ENCODE measurements around the gene ZNF180.

DNA sequence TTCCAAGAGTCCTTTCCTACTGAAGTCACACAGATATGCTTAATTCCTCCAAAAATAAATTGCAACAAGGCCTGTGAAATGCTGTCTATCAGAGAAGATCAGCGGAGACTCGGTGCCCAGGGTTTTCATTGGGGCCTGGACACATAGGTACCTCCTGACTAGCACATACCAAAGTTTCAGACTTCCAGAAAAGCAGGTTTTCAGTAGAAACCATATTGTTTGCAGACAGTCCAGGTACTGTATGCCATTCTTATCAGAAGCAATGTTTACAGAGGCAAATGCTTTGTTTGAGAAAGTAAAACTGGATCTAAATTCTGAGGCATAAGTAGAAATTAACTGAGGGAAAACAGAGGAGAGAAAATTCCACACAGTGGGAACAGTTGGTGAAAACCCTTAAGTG is 64.9 kb downstream of the ZNF180 start:
- TF ChIP-seq, protein P1, sequence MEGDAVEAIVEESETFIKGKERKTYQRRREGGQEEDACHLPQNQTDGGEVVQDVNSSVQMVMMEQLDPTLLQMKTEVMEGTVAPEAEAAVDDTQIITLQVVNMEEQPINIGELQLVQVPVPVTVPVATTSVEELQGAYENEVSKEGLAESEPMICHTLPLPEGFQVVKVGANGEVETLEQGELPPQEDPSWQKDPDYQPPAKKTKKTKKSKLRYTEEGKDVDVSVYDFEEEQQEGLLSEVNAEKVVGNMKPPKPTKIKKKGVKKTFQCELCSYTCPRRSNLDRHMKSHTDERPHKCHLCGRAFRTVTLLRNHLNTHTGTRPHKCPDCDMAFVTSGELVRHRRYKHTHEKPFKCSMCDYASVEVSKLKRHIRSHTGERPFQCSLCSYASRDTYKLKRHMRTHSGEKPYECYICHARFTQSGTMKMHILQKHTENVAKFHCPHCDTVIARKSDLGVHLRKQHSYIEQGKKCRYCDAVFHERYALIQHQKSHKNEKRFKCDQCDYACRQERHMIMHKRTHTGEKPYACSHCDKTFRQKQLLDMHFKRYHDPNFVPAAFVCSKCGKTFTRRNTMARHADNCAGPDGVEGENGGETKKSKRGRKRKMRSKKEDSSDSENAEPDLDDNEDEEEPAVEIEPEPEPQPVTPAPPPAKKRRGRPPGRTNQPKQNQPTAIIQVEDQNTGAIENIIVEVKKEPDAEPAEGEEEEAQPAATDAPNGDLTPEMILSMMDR (IDR thresholded peaks at IDR 0.05; ENCODE audit: insufficient read depth, low read length, poor library complexity, severe bottlenecking) = no peak
- TF ChIP-seq EZH2phosphoT487 (conservative IDR thresholded peaks at IDR 0.05; ENCODE audit: low read length) = no peak
